ENCODE measurements around the gene BRF1.

GRCh38 chr14:105214324-105214915 lies 86.4 kb downstream of the BRF1 start:
- TF ChIP-seq EZH2 (IDR thresholded peaks at IDR 0.05) (no peak), POLR2AphosphoS5 (IDR thresholded peaks at IDR 0.05; ENCODE audit: borderline replicate concordance, low read depth, low read length) (no peak)

All from SK-N-MC (cell line).